Stimulated activated CD4-positive, alpha-beta T cell treated with anti-CD3 and anti-CD28 coated beads, TNF-alpha, amount 100 ng/mL, for 48 hours (primary cell): ENCODE data around the gene MYH7B.

ENCODE experiments used
- DNase-seq, 3 donors: peaks; one replicate each; pipeline ENCODE4 v3.0.0-alpha.2; 2020; ENCODE audit warnings: low read depth in 3 of 3

MYH7B gene

GRCh38 chr20:34977365-34978091 is 21.9 kb downstream of the MYH7B start:
- no peak for DNase-seq

DNA sequence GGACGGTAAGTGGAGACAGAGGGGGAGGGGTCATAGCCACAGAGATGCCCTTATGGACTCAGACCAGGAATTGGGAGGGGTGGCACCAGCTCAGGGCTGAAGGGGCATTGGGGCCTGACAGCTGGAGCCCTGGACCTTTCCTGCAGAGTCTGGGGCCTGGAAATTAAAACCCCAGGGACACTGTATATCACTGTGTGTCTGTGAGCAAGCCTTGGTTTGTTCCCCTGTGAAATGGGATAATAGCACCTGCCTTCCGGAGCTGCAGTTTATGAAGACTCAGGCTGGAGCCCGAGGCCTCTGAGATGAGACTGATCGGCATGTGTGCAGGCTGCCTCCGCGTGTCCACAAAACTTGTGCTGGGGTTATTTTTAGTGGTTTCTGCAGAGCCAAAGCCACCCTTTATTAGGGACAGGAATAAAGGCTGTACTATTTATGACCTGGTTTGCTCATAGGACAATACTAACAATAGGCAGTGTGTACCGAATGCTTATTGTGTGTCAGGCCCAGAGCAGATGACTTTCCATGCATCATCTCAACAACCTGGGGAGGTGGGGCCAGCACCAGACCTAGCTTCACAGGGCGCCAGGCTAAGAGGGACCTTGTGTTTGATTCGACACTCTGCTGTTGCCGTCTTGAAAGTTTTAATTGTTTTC is 22.6 kb downstream of the MYH7B start:
- no peak for DNase-seq

GRCh38 chr20:34979366-34980153 is 23.9 kb downstream of the MYH7B start:
- no peak for DNase-seq

- DNase-seq: no peak
Observed at GRCh38 chr20:34980543-34981233, 25.0 kb downstream of the MYH7B start.

- no peak for DNase-seq
Observed at GRCh38 chr20:34982270-34983088, 26.8 kb downstream of the MYH7B start.

- DNase-seq: no peak
Observed at GRCh38 chr20:34983089-34983820, 27.6 kb downstream of the MYH7B start.

DNA sequence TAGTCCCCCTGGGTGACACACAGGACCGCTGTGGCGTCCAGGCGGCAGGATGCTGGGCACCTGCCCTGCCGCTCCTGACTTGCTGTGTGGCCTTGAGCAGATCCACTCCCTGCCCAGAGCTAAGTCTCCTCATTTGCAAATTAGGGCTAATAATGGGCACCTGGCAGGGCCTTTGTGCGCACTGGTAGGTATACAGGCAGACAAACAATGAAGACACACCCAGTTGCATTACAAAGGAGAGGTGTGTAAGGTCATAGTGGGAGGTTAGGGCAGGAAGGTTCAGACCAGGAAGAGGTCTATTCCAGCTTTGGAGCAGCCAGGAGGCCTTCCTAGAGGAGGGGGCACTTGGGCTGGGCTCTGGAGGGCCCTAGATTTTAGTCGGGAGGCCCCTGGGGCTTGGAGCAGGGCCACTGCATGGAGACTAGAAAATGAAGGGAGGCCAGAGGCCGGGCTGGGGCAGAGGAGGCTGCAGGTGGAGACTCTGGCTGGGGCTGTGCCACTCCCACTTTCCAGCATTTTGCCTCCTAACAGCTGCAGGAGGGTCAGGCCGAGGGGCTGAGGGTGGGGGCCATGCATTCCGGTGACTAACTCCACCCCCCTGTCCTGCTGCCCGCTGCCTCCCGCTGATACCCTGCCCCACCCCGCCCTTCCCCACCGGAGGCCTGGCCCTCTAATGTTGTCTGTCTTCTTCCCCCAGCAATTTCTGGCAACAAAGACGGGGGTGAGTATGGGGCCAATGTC is 28.5 kb downstream of the MYH7B start:
- no peak for DNase-seq

DNA sequence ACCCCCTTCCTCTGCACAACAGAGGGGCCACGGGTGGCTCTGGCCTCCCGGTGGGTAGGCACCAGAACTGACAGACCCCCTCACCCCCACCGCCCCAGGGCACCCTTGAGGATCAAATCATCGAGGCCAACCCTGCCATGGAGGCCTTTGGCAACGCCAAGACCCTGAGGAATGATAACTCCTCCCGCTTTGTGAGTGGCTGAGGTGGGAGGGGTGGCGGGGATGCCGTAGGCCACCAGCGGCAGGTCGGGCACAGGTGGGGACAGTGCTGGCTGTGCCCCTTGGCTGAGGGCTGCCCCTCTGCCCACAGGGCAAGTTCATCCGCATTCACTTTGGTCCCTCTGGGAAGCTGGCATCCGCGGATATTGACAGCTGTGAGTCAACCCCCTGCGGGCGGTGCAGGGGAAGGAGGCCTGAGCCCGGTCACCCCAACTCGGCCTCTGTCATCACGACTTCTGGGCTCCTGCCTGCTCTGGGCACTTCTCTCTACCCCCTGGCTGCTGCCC is 29.1 kb downstream of the MYH7B start:
- no peak for DNase-seq

DNA sequence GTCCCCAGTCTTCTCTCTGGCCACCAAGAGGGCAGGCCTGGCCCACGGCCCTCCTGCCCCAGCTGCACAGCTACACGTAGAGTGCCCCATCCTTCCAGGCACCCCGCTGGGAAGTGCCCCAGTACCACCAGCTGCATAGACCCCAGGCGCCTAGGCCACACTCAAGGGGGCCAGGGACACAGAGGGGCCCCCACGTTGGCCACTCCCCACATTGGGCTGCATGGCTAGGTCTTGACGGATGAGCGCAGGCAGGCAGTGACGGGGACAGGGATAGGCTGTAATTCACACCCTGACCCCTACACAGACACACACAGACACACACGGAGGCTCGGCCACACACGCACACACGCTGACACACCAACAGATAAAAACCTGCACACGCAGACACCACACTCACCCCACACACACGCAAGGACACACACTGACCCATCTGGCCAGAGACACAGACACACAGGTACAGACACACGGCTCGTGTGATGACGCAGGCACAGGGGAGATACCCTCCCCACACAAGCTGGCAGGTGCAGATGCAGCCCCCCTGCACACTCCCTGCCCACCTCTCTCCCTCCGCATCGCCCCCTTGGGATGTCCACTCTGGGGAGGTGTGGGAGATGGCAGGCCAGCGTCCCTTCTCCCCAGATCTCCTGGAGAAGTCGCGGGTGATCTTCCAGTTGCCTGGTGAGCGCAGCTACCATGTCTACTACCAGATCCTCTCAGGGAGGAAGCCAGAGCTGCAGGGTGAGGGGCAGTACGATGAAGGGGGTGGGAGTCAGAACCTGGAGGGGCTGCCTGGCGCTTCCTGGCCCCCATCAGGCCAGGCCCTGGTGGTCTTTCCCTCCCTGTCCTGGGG is 30.0 kb downstream of the MYH7B start:
- DNase-seq: no peak

GRCh38 chr20:34986311-34987287 is 30.9 kb downstream of the MYH7B start:
- no peak for DNase-seq

GRCh38 chr20:34987288-34988190 is 31.9 kb downstream of the MYH7B start:
- DNase-seq: no peak

DNA sequence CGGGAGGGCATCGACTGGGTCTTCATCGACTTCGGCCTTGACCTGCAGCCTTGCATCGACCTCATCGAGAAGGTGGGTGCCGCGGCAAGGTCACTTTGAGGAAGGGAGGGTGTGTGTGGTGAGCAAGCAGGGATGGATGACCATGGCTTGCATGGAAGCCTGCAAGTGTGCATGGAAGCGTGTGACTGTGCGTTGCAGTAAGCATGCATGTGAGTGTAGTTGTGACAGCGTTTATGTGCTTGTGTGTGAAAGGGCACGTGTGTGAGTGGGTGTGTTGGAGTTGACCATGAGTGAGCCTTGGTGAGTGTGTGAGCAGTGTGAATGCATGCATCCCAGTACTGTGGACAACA is 32.5 kb downstream of the MYH7B start:
- no peak for DNase-seq

DNA sequence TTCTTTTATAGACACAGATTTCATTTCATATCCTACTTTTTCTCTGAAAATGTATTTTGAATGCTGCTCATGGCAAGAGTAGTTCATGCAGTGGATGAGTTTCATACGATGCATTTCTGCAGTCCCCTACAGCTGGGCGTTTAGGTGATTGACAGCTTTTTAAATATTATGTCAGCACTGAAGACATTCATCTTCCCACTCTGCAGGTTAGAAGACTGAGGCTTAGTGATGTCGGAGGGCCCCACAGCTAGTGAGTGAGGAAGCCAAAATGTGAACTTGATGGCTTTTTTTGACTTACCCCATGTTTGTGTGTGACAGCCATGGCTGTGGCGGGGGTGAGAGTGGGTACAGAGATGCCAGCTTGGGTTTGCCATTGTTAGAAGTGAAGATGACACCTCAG is 33.5 kb downstream of the MYH7B start:
- DNase-seq: no peak

DNA sequence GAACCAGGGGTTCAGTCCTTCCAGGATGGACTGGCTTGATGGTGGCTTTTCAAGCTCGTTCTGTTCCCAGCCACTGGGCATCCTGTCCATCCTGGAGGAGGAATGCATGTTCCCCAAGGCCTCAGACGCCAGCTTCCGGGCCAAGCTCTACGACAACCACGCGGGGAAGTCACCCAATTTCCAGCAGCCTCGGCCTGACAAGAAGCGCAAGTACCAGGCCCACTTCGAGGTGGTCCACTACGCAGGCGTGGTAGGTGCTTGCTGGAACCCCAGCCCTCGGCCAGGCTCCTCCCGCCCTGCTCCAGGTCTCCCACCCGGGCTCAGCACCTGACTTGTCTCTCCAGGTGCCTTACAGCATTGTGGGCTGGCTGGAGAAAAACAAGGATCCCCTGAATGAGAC is 34.0 kb downstream of the MYH7B start:
- DNase-seq: no peak

DNA sequence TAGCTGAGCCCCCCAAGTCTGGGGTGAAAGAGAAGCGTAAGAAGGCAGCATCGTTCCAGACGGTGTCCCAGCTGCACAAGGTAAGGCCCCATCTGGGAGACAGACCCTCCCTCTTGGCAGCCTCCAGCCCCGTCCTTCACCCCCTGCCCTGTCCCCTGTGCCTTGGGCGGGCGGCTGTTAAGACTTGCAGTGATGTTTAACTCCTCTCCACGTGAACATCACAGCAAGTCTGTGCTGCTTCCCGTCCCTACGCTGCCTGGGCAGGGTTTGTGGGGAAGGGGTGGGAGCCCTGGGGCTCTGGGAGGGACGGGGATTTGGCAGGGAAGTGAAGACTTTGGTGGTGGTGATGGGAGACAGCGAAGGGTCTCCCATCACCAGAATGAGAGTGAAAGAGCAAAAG is 34.6 kb downstream of the MYH7B start:
- no peak for DNase-seq

GRCh38 chr20:34990661-34991214 is 35.1 kb downstream of the MYH7B start:
- DNase-seq: no peak
